ENCODE data around the gene DYNLT4. TPM values are rescaled to one million over a fixed set of nuclear protein-coding genes. Genes with fewer than 3 reads are reported as not detected.

DYNLT4 gene
- total and polyA plus RNA-seq, 2 of the 13 experiments (the other 11 are each of a cell fraction or from before 2014, with no cell fraction given): 0.77 TPM; not detected in 1

DNA sequence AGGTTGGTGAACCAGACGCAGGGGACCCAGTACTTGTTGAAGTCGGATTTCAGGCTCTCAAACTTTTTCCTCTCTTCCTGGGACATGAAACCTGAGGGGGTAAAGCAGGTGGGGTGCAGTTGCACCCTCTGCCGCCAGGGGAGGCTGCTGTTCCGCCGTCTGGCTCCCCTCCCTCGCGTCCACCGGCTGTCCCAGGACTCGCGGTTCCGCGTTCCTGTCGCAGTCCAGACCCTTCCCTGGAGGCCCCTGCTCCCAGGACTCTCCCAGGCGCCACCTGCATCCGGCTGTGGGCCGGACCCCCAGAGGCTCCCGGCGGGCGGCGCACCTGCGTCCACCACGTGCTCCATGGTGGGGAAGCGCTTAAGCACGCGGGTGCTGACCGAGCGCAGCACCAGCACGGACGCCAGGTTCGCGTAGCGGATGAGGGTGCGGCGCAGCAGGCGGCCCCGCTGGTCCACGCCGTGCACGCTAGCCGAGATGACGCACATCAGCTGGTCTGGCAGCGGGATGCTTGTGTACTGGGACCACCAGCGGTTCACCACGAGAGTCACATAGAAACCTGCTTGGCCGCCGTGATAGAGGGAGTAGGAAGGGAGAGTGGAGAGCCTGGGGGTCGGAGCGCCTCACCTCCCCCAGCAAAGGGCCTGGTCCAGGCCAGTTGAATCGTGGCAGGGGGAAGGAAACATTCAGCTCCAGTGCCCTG lies 20.9 kb downstream of the DYNLT4 start (continued):
- 0 out of 2 replicates have a peak, but pooled peaks have one; percentile 21 for TF ChIP-seq TBX3 (IDR thresholded peaks at IDR 0.05; ENCODE audit: borderline replicate concordance)
- TF ChIP-seq CC2D1A (CRISPR knock-in tag; IDR thresholded peaks at IDR 0.05): no peak
- TF ChIP-seq MATR3 (CRISPR knock-in tag; IDR thresholded peaks at IDR 0.05): no peak
- TF ChIP-seq TGIF2 (CRISPR knock-in tag; IDR thresholded peaks at IDR 0.05): no peak
- TF ChIP-seq, protein P1, sequence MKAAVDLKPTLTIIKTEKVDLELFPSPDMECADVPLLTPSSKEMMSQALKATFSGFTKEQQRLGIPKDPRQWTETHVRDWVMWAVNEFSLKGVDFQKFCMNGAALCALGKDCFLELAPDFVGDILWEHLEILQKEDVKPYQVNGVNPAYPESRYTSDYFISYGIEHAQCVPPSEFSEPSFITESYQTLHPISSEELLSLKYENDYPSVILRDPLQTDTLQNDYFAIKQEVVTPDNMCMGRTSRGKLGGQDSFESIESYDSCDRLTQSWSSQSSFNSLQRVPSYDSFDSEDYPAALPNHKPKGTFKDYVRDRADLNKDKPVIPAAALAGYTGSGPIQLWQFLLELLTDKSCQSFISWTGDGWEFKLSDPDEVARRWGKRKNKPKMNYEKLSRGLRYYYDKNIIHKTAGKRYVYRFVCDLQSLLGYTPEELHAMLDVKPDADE (CRISPR knock-in tag; IDR thresholded peaks at IDR 0.05): no peak
- TF ChIP-seq, protein P2, sequence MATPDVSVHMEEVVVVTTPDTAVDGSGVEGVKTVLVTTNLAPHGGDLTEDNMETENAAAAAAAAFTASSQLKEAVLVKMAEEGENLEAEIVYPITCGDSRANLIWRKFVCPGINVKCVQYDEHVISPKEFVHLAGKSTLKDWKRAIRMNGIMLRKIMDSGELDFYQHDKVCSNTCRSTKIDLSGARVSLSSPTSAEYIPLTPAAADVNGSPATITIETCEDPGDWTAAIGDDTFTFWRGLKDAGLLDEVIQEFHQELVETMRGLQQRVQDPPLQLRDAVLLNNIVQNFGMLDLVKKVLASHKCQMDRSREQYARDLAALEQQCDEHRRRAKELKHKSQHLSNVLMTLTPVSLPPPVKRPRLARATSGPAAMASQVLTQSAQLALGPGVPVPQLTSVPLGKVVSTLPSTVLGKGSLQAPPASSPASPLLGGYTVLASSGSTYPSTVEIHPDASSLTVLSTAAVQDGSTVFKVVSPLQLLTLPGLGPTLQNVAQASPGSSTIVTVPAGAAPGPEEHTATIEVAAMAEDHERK (CRISPR knock-in tag; IDR thresholded peaks at IDR 0.05; ENCODE audit: low read depth): no peak
- no peak for TF ChIP-seq ZNF431 (CRISPR knock-in tag; IDR thresholded peaks at IDR 0.05; ENCODE audit: borderline replicate concordance, low read depth)
- peak; percentile 38; the same call in 1 of the 2 replicates for TF ChIP-seq TAF1 (CRISPR knock-in tag; IDR thresholded peaks at IDR 0.05)
- TF ChIP-seq SMAD1 (CRISPR knock-in tag; IDR thresholded peaks at IDR 0.05; ENCODE audit: borderline replicate concordance, low read depth): no peak
- TF ChIP-seq CBX1 (IDR thresholded peaks at IDR 0.05; ENCODE audit: low read depth): no peak
- no peak for TF ChIP-seq ZNF878 (CRISPR knock-in tag; IDR thresholded peaks at IDR 0.05)
- TF ChIP-seq, protein P3, sequence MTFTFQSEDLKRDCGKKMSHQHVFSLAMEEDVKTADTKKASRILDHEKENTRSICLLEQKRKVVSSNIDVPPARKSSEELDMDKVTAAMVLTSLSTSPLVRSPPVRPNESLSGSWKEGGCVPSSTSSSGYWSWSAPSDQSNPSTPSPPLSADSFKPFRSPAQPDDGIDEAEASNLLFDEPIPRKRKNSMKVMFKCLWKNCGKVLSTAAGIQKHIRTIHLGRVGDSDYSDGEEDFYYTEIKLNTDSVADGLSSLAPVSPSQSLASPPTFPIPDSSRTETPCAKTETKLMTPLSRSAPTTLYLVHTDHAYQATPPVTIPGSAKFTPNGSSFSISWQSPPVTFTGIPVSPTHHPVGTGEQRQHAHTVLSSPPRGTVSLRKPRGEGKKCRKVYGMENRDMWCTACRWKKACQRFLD (CRISPR knock-in tag; IDR thresholded peaks at IDR 0.05; ENCODE audit: borderline replicate concordance): no peak
- TF ChIP-seq, protein P4, sequence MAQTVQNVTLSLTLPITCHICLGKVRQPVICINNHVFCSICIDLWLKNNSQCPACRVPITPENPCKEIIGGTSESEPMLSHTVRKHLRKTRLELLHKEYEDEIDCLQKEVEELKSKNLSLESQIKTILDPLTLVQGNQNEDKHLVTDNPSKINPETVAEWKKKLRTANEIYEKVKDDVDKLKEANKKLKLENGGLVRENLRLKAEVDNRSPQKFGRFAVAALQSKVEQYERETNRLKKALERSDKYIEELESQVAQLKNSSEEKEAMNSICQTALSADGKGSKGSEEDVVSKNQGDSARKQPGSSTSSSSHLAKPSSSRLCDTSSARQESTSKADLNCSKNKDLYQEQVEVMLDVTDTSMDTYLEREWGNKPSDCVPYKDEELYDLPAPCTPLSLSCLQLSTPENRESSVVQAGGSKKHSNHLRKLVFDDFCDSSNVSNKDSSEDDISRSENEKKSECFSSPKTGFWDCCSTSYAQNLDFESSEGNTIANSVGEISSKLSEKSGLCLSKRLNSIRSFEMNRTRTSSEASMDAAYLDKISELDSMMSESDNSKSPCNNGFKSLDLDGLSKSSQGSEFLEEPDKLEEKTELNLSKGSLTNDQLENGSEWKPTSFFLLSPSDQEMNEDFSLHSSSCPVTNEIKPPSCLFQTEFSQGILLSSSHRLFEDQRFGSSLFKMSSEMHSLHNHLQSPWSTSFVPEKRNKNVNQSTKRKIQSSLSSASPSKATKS (CRISPR knock-in tag; IDR thresholded peaks at IDR 0.05): no peak
- TF ChIP-seq, protein P5, sequence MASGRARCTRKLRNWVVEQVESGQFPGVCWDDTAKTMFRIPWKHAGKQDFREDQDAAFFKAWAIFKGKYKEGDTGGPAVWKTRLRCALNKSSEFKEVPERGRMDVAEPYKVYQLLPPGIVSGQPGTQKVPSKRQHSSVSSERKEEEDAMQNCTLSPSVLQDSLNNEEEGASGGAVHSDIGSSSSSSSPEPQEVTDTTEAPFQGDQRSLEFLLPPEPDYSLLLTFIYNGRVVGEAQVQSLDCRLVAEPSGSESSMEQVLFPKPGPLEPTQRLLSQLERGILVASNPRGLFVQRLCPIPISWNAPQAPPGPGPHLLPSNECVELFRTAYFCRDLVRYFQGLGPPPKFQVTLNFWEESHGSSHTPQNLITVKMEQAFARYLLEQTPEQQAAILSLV (CRISPR knock-in tag; IDR thresholded peaks at IDR 0.05; ENCODE audit: borderline replicate concordance): 0 out of 2 replicates have a peak, but pooled peaks have one; percentile 60
- no peak for TF ChIP-seq NFE2 (CRISPR knock-in tag; IDR thresholded peaks at IDR 0.05)
- TF ChIP-seq, protein P6, sequence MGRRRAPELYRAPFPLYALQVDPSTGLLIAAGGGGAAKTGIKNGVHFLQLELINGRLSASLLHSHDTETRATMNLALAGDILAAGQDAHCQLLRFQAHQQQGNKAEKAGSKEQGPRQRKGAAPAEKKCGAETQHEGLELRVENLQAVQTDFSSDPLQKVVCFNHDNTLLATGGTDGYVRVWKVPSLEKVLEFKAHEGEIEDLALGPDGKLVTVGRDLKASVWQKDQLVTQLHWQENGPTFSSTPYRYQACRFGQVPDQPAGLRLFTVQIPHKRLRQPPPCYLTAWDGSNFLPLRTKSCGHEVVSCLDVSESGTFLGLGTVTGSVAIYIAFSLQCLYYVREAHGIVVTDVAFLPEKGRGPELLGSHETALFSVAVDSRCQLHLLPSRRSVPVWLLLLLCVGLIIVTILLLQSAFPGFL (CRISPR knock-in tag; IDR thresholded peaks at IDR 0.05): no peak
- TF ChIP-seq, protein P7, sequence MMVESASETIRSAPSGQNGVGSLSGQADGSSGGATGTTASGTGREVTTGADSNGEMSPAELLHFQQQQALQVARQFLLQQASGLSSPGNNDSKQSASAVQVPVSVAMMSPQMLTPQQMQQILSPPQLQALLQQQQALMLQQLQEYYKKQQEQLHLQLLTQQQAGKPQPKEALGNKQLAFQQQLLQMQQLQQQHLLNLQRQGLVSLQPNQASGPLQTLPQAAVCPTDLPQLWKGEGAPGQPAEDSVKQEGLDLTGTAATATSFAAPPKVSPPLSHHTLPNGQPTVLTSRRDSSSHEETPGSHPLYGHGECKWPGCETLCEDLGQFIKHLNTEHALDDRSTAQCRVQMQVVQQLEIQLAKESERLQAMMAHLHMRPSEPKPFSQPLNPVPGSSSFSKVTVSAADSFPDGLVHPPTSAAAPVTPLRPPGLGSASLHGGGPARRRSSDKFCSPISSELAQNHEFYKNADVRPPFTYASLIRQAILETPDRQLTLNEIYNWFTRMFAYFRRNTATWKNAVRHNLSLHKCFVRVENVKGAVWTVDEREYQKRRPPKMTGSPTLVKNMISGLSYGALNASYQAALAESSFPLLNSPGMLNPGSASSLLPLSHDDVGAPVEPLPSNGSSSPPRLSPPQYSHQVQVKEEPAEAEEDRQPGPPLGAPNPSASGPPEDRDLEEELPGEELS (CRISPR knock-in tag; IDR thresholded peaks at IDR 0.05): no peak
- TF ChIP-seq ZNF766 (CRISPR knock-in tag; IDR thresholded peaks at IDR 0.05; ENCODE audit: borderline replicate concordance): no peak
